Skeletal muscle tissue (tissue), 4 donors: Measurements from ENCODE around the gene TEKTIP1. TPM values are rescaled to one million over a fixed set of nuclear protein-coding genes. Genes with fewer than 3 reads are reported as not detected.
A peak's percentile ranks its signal among the peaks of the same experiment; 100 is the strongest.
"Not testable (repeated sequence)": the region's sequence is repeated elsewhere in the genome, so short reads cannot be mapped to it uniquely, and the experiment has no call there.

ENCODE experiments used
- H3K27ac ChIP-seq: one replicate; pipeline ENCODE4 v1.7.0; 2013; ENCODE audit warnings: mild to moderate bottlenecking, low read depth, low read length, inconsistent platforms
- H3K27me3 ChIP-seq, 3 donors: one replicate each; pipeline ENCODE4 v1.7.0; 2013; ENCODE audit warnings: low read length in 3 of 3; ENCODE audit not compliant: control insufficient read depth in 3 of 3, insufficient read depth in 3 of 3
- H3K36me3 ChIP-seq, 3 donors: one replicate each; pipeline ENCODE4 v1.7.0; 2013; ENCODE audit warnings: low read length in 3 of 3; ENCODE audit not compliant: control insufficient read depth in 3 of 3, insufficient read depth in 3 of 3
- H3K4me1 ChIP-seq, 3 donors: one replicate each; pipeline ENCODE4 v1.7.0; 2013; ENCODE audit warnings: low read length in 3 of 3, mild to moderate bottlenecking in 3 of 3; ENCODE audit not compliant: control insufficient read depth in 3 of 3, insufficient read depth in 3 of 3
- H3K4me3 ChIP-seq, 3 donors: one replicate each; pipeline ENCODE4 v1.7.0; 2013; ENCODE audit warnings: low read length in 3 of 3
- H3K9ac ChIP-seq, 3 donors: one replicate each; pipeline ENCODE4 v1.7.0; 2013; ENCODE audit warnings: low read length in 3 of 3, mild to moderate bottlenecking in 3 of 3, moderate library complexity in 2 of 3, low read depth in 1 of 3
- H3K9me3 ChIP-seq, 3 donors: one replicate each; pipeline ENCODE4 v1.7.0; 2013; ENCODE audit warnings: low read length in 3 of 3; ENCODE audit not compliant: control insufficient read depth in 3 of 3
- total RNA-seq: library from RNA; depleted of rRNA; stranded (reverse); fragments of >200 nt; gene quantifications from one replicate; pipeline ENCODE4 v1.2.3, GENCODE V29; 2014
- donor health status: Osteomylitis.

The TEKTIP1 gene
- total RNA-seq, 1 donor from 2014 or later: not detected

DNA sequence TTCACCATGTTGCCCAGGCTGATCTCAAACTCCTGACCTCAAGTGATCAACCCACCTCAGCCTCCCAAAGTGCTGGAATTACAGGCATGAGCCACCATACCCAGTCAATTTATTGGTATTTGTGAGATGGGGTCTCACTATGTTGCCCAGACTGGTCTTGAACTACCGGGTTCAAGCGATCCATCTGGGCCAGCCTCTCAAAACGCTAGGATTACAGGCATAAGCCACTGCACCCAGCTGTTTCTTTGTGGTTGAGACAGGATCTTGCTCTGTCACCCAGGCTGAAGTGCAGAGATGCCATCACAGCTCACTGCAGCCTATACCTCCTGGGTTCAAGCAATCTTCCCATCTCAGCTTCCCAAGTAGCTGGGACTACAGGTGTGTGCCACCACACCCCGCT lies 42.8 kb downstream of the TEKTIP1 start:
- H3K27me3 ChIP-seq: peaks cover 12 to 17% (median 13%) of the 10 kb centered on the region in 3 donors
- H3K36me3 ChIP-seq, H3K4me3 ChIP-seq, H3K4me1 ChIP-seq, H3K9ac ChIP-seq, H3K9me3 ChIP-seq, H3K27ac ChIP-seq: not testable (repeated sequence)

DNA sequence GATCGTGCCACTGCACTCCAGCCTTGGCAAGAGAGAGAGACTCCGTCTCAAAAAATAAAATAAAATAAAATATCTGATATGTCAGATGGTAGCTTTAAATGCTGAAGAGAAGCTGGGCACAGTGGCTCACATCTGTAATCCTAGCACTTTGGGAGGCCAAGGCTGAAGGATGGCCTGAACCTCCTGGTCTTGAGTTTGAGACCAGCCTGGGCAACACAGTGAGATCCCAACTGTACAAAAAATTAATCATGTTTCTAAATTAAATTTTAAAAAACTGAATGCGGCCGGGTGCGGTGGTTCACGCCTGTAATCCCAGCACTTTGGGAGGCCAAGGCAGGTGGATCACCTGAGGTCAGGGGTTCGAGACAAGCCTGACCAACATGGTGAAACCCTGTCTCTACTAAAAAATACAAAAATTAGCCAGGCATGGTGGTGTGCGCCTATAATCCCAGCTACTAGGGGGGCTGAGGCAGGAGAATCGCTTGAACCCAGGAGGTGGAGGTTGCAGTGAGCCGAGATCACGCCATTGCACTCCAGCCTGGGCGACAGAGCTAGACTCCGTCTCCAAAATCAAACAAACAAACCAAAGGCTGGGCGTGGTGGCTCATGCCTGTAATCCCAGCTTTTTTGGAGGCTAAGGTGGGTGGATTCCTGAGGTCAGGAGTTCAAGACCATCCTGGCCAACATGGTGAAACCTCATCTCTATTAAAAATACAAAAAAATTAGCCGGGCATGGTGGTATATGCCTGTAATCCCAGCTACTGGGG lies 45.2 kb downstream of the TEKTIP1 start:
- H3K4me3 ChIP-seq, H3K9ac ChIP-seq, H3K36me3 ChIP-seq, H3K27ac ChIP-seq, H3K9me3 ChIP-seq: not testable (repeated sequence)
- Histone ChIP-seq H3K4me1 (peaks cover 3 to 11% (median 6%) of the 10 kb centered on the region in 3 donors), H3K27me3 (peaks cover 12 to 17% (median 13%) of the 10 kb centered on the region in 3 donors)

- no peak within 1 kb of the TSS for H3K27ac ChIP-seq
- no peaks in the 10 kb centered on the region for H3K9me3 ChIP-seq
- H3K4me1 ChIP-seq: peaks cover 3 to 11% (median 6%) of the 10 kb centered on the region in 3 donors
- H3K27me3 ChIP-seq: peaks cover 12 to 17% (median 13%) of the 10 kb centered on the region in 3 donors
- no peaks in the 10 kb centered on the region for H3K36me3 ChIP-seq
- H3K4me3 ChIP-seq: peak within 1 kb of the TSS in 2 of 3 donors; percentile 14 to 29
- H3K9ac ChIP-seq: peak within 1 kb of the TSS in 2 of 3 donors; percentile 54 to 56
Measured at GRCh38 chr19:3585301-3586126, 46.5 kb downstream of the TEKTIP1 start, which contains the start of gene GIPC3. GIPC3 (plus strand) TSS chr19:3585478; CDS start chr19:3585598, 120 bp downstream.

DNA sequence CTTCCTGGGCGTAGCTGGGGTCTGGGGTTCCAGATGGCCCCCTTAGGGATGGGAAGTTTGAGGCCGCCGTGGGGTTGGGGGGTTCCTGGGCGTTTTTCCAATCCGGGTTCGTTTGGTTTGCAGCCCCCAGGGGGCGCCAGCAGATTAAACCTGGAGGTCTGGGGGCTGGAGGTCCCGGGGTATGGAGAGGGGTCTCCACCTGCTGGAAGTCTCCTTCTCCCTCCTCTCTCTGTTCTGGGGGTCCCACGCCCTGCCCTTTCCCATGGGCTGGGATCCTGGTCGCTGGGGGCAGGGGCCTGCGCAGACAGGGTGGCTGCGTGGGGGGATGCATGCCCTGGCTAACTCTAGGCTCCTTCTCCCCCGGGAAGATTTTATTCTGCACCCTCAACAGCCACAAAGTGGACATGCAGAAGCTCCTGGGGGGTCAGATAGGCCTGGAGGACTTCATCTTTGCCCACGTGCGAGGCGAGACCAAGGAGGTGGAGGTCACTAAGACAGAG lies 47.2 kb downstream of the TEKTIP1 start:
- Histone ChIP-seq H3K4me3 (peak overlapping the region in 2 of 3 donors; percentile 14 to 29), H3K27ac (no peak overlapping the region), H3K9ac (peak overlapping the region in 2 of 3 donors; percentile 54 to 56), H3K27me3 (peaks cover 12 to 17% (median 13%) of the 10 kb centered on the region in 3 donors), H3K4me1 (peaks cover 3 to 11% (median 6%) of the 10 kb centered on the region in 3 donors), H3K9me3 (no peaks in the 10 kb centered on the region), H3K36me3 (no peaks in the 10 kb centered on the region)

DNA sequence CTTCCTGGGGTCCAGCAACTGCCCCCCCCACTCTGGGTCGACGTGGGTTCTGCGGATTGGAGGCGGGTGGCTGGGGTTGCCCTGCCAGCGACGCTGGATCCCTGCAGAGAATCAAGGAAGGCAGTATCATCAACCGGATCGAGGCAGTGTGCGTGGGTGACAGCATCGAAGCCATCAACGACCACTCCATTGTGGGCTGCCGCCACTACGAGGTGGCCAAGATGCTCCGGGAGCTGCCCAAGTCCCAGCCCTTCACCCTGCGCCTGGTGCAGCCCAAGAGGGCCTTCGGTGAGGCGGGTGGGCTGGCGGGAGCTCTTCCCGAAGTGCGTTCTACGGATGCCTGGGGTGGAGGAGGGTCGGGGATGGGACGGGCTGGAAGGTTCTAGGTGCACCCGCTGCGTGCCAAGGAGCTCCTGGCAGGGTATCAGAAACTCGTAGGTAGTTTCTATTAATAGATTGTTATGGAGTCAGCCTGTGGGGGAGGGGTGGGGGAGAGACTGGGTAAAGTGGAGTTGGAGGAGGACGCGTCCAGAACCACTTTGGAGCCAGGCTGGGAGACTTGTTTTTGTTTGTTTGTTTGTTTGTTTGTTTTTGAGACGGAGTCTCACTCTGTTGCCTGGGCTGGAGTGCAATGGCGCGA lies 47.9 kb downstream of the TEKTIP1 start:
- H3K4me3 ChIP-seq: no peak overlapping the region
- H3K36me3 ChIP-seq: no peaks in the 10 kb centered on the region
- H3K9ac ChIP-seq: no peak overlapping the region
- H3K4me1 ChIP-seq: peaks cover 3 to 11% (median 6%) of the 10 kb centered on the region in 3 donors
- peaks cover 12 to 17% (median 13%) of the 10 kb centered on the region in 3 donors for H3K27me3 ChIP-seq
- no peak overlapping the region for H3K27ac ChIP-seq
- H3K9me3 ChIP-seq: no peaks in the 10 kb centered on the region

DNA sequence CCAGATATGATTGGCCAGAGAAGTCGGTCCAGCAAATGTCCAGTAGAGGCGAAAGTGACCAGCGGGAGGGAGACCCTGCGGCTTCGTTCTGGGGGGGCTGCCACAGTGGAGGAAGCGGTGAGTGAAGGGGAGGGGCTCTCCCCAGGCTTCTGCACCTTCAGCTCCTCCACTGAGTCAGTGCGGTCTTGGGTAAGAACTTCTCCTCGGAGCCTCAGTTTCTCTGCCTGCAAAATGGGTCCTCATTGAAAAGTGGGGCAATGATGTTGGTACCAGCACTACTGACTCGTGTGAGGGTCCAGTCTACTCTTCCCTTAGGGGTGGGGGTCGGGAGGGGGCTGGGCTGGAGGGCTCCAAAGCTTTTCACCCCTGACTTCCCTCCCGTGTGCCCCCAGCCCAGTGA lies 50.5 kb downstream of the TEKTIP1 start:
- no peak overlapping the region for H3K4me3 ChIP-seq
- no peak overlapping the region for H3K9ac ChIP-seq

GRCh38 chr19:3589949-3590348 lies 51.0 kb downstream of the TEKTIP1 start:
- Histone ChIP-seq H3K27ac (no peak overlapping the region), H3K4me1 (peaks cover 3 to 11% (median 6%) of the 10 kb centered on the region in 3 donors), H3K27me3 (peaks cover 16 to 18% (median 17%) of the 10 kb centered on the region in 3 donors), H3K4me3 (no peak overlapping the region), H3K36me3 (no peaks in the 10 kb centered on the region), H3K9ac (no peak overlapping the region), H3K9me3 (no peaks in the 10 kb centered on the region)

More for the DNA sequence above, 50.5 kb downstream of the TEKTIP1 start:
- H3K4me1 ChIP-seq: peaks cover 3 to 11% (median 6%) of the 10 kb centered on the region in 3 donors
- H3K36me3 ChIP-seq: no peaks in the 10 kb centered on the region
- H3K27me3 ChIP-seq: peaks cover 17 to 18% (median 17%) of the 10 kb centered on the region in 3 donors
- no peak overlapping the region for H3K27ac ChIP-seq
- H3K9me3 ChIP-seq: no peaks in the 10 kb centered on the region

- peaks cover 0 to 9% (median 6%) of the 10 kb centered on the region in 3 donors for H3K4me1 ChIP-seq
- no peak overlapping the region for H3K9ac ChIP-seq
- peaks cover 6 to 12% (median 8%) of the 10 kb centered on the region in 3 donors for H3K27me3 ChIP-seq
- H3K27ac ChIP-seq: no peak overlapping the region
- H3K9me3 ChIP-seq: no peaks in the 10 kb centered on the region
- no peak overlapping the region for H3K4me3 ChIP-seq
- no peaks in the 10 kb centered on the region for H3K36me3 ChIP-seq
Measured at GRCh38 chr19:3590991-3591659, 52.2 kb downstream of the TEKTIP1 start.
